Stimulated activated naive CD4-positive, alpha-beta T cell (primary cell): ENCODE data around the gene SGMS1.
A peak's percentile ranks its signal among the peaks of the same experiment; 100 is the strongest.
"Not testable (repeated sequence)": the region's sequence is repeated elsewhere in the genome, so short reads cannot be mapped to it uniquely, and the experiment has no call there.

Experiments
- DNase-seq, 6 experiments: peaks; one replicate each; lab custom pipeline; 2025; lab: John Stamatoyannopoulos, UW

Gene SGMS1

DNA sequence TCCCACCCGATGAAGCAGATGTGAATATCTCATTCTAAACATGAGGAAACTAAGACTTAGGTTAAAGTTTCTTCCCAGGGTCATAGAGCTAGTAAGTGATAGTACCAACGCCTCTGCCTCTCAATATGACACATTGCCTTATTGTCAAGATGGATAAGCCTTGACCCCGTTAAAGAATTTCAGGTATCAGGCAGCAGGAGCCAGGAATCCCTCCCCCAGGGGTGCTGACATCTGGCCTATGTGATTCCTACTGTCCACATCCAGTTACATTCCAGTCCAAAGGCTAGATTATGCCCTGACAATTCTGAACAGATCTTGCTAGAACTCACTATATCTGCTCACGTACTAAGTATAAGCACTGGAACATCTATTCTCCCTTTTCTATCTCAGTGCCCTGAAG, 314.4 kb downstream of the SGMS1 start:
- DNase-seq: no peak

DNA sequence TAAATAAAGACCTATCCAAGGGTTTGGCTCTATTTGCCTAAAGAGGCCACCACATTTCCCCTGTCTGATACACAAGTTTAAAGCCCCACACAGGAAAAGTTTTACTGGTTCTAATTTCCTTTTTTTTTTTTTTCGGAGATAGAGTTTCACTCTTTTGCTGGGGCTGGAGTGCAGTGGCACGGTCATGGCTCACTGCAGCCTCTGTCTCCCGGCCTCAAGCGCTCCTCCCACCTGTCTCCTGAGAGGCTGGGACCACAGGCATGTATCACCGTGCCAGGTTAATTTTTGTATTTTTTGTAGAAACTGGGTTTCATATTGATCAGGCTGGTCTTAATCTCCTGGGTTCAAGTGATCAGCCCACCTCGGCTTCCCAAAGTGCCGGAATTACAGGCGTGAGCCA, 319.1 kb downstream of the SGMS1 start:
- DNase-seq: no peak

- no peak for DNase-seq
Observed at GRCh38 chr10:50299948-50300669, 323.6 kb downstream of the SGMS1 start.

- DNase-seq: no peak
Observed at GRCh38 chr10:50295367-50295766, 328.4 kb downstream of the SGMS1 start.

- DNase-seq: no peak
Observed at GRCh38 chr10:50294582-50294981, 329.2 kb downstream of the SGMS1 start.

DNA sequence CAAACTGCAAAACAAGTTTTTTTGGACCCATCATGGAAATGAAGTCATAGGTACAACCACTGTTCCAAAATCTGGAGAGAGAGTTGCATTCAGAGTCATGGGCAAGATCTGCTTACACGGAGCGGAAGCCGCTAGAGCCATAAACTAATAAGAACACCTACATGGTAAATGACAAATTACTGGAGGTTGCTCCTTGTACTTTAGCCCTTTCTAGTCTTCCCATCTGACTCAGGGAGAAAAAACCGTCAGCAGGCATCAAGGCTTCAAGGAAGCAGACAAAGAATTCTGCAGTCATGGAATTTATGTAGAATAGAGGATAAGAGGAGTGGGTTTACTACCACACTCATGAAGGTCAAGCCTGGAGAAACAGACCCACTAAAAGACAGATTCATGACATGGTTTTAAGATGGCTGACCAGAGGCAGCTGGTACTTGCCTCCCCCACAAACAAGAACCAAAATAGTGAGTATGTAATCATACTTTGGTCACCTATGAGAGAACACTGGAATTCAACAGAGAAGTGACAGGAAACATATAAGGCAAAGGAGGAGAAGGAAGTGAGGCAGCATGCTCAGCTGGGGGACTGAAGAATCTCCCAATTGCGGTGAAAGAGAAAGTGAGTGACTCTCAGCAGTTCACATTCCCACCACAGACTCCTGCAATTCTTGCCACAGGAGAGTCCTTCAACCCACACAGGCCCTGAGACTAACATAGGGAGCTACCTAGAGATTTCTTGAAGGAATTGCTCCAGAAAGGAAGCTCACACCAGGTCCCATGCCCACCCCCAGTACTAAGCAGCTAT, 330.0 kb downstream of the SGMS1 start:
- no peak for DNase-seq

DNA sequence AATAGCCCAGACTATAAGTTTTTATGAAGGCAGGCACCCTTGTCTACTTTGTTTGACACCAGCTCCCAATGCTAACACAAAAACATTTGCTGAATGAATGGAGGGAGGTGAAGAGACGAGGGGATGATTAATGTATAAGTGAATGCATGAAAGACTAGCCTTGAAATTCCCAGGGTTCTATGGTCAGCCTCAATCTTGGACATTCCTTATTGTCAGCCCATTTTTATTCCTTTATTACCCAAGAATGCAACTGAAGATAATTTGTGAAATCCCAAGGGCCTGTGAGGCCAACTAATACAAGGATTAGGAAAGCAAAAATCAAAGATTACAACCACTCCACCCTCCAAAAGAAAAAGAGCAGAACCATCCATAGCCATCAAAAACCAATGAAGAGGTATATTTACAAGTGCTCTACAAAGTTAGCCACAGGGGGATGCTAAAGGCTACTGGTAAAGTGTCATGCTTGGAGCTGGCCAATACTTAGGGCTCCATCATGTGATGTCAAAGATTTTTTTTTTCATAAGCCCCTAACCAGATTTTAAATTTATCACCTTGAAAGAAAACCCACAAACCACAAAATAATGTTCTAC, 332.4 kb downstream of the SGMS1 start:
- DNase-seq: no peak

DNA sequence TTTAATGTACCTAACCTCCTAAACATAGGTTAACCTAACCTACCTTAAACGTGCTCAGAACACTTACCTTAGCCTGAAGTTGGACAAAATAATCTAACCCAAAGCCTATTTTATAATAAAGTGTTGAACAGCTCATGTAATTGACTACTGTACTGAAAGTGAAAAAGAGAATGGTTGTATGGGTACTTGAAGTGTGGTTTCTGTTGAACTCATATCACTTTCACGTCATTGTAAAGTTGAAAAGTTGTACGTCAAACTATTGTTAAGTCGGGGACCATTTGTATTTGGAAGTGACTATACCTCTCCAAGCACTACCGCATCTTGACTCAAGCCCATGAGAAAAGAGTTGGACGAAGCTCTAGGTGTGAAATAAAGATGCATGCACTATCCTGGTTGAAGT, 334.6 kb downstream of the SGMS1 start:
- no peak for DNase-seq

GRCh38 chr10:50286996-50287803, 336.6 kb downstream of the SGMS1 start:
- DNase-seq: no peak

DNA sequence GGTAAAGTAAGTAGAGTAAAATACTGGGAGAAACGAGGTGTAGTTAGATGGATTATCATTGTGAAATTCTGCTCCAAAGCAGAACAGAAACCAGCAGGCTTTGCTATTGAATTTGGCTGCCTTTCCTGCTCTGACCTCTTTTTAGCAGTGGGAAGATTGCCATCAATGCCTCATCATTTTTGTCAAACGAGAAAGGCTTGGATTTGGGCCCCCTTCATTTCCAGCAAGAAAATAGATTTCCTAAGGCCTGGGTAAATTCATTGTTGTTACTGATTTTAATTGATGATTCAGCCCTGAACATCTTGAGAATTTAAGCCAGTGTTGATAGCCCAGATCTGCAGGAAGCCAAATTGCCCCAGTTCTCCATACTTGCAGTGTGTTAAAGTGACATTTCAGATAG, 337.2 kb downstream of the SGMS1 start:
- DNase-seq: no peak

- no peak for DNase-seq
Observed at GRCh38 chr10:50281967-50282522, 341.7 kb downstream of the SGMS1 start.

DNA sequence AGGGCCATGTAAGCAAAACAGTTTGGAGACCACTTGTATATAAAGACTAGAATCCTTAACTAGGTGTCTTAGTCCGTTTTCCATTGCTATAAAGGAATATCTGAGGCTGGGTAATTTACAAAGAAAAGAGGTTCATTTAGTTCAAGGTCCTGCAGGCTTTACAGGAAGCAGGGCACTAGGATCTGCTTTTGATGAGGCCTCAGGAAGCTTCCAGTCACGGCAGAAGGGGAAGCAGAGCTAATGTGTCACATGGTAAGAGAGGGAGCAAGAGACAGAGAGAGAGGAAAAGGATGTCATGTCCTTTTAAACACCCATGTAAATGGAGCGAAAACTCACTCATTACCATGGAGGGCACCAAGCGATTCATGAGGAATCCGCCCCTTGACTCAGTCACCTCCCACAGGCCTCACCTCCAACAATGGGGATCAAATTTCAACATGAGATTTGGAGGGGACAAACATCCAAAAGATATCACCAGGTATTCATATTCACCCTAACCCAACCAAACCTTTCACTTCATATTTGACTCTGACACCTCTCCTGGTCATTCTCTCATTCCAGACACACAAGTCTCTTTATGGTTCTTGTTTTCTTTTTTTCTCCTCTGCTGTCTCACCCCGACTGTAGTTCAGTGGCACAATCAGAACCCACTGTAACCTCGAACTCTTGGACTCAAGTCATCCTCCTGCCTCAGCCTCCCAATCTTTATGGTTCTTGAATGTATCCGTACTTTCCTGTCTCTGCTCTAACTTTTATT, 342.4 kb downstream of the SGMS1 start:
- DNase-seq: no peak

DNA sequence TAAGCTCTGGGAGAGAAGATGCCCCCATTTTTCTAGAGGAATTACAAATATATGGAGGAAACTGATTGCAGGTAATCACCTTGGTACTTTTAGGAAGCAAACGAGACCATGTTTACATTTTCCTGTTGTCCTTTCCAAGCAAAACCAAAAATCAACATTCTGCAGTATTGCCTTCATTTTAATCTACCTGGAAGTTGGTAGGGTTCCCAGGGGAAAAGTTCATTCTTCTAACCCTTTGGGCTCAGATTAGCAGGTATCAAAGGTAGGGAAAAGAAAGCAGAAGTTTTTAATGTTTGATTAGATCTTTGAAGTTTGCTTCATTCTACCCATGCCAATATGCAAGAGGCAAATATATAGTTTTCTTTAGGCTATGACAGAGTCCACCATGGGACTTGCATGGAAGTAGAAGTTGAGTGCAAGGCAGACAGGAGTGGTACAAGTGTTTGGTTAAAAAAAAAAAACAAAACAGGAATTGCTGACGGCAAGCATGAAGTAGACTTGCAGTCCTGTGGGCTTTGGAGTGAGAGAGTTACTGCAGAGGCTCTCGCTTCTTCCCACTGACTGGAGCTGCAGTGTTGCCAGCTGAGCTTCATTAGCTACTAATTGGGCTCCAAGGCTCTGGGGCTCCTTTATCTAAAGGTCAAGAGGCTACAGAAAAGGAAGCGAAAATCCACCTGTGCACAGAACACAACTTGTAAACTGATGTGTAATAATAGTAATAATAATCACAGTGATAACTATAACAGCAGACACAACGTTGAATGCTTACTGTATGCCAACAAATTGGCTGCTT, 343.5 kb downstream of the SGMS1 start:
- DNase-seq: no peak

DNA sequence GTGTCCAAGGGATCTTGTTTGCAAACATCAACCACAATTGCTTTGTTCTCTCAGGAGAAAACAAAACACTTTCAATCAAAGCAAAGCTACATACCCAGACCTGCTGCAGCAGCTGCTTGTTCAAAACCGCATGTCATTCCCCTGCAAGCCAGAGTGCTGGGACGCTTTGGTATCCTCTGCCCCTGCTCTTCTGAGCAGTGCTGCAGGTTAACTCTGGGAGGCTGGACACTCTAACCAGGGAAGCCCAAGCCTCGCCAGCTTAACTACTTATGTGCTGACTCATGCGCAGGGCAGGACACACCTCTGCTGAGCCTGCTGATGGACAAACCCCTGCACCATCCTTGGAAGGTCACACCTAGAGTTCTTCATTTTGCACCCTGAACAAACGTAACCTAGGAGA, 344.3 kb downstream of the SGMS1 start:
- DNase-seq: no peak

GRCh38 chr10:50275650-50276235, 348.0 kb downstream of the SGMS1 start:
- DNase-seq: peak in 1 of 6 experiments; percentile 1

DNA sequence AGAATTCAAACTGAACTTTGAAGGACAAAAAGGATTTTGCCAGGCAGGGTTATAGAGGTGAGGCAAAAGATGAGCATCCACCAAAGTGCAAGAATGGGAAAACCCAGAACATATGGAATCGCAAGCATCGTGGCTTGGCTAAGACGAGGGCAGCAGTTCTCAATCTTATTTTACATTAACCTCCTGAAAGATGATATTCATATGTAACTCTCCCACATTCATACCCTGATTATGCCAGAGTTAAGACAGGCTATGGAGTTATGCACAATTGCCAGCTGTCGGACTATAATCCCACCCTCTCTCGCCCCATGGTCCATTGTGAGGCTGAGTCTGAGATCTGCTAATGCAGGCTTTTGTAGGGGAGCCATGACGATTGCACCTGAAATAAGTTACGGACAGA, 351.2 kb downstream of the SGMS1 start:
- DNase-seq: no peak

GRCh38 chr10:50271564-50272250, 352.0 kb downstream of the SGMS1 start:
- no peak for DNase-seq

DNA sequence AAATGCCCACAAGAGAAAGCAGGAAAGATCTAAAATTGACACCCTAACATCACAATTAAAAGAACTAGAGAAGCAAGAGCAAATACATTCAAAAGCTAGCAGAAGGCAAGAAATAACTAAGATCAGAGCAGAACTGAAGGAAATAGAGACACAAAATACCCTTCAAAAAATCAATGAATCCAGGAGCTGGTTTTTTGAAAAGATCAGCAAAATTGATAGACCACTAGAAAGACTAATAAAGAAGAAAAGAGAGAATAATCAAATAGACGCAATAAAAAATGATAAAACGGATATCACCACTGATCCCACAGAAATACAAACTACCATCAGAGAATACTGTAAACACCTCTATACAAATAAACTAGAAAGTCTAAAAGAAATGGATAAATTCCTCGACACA, 355.9 kb downstream of the SGMS1 start:
- not testable (repeated sequence) for DNase-seq

DNA sequence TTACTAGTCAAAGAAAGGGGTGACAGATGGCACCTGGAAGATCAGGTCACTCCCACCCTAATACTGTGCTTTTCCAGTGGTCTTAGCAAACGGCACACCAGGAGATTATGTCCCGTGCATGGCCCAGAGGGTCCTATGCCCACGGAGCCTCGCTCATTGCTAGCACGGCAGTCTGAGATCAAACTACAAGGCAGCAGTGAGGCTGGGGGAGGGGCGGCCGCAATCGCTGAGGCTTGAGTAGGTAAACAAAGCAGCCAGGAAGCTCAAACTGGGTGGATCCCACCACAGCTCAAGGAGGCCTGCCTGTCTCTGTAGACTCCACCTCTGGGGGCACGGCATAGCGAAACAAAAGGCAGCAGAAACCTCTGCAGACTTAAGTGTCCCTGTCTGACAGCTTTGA, 361.1 kb downstream of the SGMS1 start:
- DNase-seq: not testable (repeated sequence)
